NCI-H1694 (cell line): ENCODE results near the gene SIPA1L3.
A peak's percentile ranks its signal among the peaks of the same experiment; 100 is the strongest.
"Not testable (repeated sequence)": the region's sequence is repeated elsewhere in the genome, so short reads cannot be mapped to it uniquely, and the experiment has no call there.

ENCODE experiments used
- DNase-seq: peaks from one replicate; lab custom pipeline; 2025; lab: John Stamatoyannopoulos, UW

The SIPA1L3 gene

DNA sequence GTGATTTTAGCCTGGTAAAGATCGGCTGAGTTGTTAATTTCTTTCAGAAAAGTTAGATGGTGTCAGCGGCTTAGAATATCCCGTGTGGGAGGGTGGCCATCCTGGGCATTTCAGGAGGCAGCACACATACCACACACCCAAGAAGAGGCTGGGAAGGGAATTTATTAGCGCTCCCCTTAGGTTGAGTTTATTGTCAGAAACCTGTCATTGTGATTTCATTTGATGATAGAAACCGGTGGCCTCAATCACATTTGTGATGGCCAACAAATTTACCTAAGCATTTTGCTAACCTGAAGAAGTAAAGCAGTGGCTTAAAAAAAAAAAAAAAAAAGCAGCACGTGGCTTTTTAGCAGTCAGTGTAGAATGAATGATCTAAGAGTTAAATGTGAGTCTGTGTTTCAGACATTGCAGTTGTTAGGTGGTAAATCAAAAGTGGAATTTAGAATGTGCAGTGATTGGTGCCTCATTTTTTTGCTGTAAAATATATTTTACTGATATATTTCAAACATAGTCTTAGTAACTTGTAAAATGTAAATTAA is 2.7 kb downstream of the SIPA1L3 start:
- no peak for DNase-seq

DNA sequence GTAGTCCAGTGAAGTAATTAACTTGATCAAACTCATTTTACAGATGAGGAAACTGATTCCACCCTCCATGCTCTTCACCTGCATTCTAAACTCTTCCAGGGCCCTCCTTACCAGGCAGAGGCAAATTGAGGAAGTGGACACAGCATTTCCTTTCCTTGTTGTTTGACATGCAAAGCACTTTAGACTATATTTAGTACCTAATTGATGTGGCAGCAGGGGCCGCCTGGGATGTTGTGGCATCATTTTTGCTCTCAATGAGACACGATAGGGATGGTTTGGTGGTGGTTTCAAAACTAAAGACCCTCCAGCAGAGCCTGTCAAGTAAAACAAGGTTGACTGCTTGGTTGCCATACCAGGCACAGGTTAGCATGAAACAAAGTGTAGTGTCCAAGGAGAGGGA is 7.9 kb downstream of the SIPA1L3 start:
- DNase-seq: no peak

DNA sequence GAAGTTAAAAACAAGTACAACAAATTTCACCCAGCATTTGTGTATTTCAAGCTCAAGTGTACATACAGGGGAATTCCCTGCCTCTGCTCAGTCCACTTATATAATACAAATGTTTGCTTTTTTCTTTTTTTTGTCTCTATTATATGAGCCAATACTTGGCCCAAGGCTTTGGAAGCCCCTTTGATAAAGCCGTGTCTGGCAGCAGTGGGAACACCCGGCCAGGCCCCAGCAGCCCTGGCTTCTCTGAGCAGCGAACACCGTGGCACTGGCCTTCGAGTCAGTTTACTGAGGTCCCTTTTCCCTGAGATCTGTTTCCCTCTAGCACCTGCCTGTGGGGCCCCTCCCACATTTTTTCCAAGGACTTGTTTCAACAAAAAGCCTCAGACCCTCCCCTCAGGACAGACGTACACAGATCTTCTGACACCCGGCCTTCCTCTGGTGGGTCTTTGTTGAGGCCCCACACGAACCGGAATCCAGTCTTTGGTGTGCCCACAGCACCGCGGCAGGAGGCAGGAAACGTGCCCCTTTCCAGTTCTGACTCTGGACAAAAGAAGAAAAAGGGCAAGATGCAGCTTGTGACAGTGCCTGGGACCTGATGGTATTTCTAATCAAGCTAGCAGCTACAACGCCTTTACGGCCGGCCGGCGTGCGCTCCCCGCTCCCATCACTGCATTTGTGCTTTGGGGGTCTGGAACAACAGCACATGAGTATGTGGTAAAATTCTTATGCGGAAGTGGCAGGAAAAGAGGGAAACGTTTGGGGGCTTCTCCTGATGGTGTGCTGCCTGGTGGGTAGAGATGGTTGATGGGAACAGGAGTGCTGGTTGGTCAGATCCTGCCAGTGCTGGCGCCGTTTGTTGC is 13.8 kb downstream of the SIPA1L3 start:
- no peak for DNase-seq

DNA sequence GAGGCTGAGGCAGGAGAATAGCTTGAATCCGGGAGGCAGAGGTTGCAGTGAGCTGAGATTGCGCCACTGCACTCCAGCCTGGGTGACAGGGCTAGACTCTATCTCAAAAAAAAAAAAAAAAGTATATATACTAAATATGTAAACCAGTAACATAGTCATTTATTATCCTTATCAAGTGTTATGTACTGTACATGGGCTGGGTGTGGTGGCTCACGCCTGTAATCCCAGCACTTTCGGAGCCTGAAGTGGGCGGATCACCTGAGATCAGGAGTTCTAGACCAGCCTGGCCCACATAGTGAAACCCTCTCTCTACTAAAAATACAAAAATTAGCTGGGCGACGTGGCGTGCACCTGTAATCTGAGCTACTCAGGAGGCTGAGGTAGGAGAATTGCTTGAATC is 17.6 kb downstream of the SIPA1L3 start:
- DNase-seq: not testable (repeated sequence)

DNA sequence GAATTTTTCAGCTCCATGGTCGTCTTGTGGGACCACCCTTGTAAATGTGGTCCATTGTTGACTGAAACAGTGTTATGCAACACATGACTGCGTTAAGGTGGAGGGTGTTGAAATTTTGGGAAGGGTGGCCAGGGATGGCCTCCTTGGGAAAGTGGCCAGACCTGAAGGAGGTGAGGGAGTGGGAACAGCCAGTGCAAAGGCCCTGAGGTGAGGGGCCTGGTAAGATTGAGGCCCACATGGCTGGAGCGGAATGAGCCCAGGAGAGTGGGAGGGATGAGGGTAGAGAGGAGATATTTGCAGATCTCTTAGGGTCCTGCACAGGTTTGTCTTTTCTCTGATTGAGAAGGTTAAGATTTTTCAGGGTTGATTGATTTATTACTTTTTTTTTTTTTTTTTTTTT is 18.2 kb downstream of the SIPA1L3 start:
- no peak for DNase-seq

DNA sequence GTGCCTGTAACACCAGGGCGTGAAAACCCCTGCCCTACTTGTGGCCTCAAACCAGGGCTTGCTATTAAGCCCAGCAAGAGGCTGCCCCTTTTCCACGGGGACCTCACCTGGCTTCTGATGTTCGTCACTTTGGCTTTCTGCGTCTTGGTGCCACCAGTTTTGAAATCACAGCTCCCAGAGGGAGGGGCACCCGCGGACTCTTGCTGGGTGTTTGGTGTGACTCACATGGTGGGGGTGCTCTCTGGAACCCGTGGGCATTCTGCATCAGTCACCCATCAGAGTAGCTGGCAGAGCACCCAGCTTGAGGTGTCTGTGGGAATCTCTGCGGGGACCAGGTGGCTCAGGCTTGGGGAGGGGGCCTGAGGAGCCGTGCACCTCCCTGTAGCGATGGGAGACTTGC is 19.2 kb downstream of the SIPA1L3 start:
- DNase-seq: no peak

DNA sequence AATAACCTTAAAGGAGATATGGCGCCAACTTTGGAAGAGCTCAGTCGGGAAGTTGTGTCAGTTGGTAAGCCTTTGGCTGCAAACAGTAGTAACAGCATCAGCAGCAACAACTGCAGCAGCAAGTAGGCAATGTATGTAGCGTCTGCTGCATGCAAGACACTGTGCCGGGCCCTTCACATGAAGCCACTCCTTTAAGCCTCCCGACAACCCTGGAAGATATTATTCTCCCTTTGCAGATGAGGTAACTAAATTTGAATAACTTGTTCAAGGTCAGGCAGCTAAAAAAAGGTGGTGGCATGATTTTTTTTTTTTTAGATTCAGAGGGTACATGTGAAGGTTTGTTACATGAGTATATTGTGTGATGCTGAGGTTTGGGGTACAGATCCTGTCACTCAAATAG is 19.7 kb downstream of the SIPA1L3 start:
- no peak for DNase-seq

DNA sequence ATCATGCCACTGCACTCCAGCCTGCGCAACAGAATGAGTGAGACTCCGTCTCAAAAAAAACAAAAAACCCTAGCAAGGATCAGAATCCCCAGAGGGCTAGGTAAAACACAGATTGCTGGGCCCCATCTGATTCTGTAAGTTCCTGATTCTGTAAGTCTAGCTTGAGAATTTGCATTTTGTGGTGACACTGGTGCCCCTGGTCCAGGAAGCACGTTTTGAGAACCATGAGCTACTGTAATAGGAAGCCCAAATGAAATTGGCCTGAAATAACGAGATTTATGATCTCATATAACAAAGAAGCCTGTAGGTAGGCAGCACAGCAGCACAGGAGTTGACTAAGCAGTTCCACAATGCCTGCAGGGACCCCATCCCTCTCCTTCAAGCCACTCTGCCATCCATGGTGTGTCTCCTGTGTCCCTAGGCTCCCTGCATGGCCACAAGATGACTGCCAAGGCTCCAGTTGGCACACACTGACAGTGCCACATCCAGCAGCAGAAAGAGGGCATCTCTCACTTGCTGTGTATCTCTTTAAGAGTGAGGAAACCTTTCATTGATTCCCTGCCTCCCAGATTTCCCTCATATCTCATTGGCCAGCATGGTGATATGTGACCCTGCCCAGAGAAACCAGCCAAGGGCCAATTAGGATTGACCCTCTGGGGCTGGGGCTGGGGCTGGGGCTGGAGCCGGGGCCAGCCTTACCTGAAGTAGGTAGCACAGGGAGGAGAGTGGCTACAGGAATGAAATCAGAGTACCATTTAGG is 21.7 kb downstream of the SIPA1L3 start:
- DNase-seq: no peak

DNA sequence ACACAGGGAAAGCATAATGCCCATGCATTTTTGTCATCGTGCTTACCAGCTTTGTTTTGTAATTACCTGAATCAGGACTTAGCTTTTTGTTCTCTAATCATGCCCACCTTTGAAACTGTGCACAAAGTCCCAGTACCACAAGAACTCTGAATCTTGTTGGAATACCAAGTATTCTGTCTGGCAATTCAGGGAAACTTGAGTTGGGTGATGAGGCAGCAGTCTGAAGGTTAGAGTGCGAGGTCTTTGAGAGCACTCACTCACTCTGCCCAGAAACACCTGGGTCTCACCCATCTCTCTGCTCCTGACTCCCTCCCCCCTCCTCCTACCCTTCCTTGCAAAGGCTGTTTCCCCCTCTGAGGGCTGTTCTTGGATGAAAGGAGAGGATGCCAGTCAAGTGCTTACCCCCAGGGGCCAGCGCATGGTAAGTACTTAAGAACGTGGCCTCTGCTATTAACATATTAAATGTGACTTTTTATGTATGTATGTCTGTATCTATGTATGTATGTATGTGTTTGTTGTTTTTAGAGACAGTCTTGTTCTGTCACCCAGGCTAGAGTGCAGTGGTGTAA is 22.4 kb downstream of the SIPA1L3 start:
- no peak for DNase-seq

DNA sequence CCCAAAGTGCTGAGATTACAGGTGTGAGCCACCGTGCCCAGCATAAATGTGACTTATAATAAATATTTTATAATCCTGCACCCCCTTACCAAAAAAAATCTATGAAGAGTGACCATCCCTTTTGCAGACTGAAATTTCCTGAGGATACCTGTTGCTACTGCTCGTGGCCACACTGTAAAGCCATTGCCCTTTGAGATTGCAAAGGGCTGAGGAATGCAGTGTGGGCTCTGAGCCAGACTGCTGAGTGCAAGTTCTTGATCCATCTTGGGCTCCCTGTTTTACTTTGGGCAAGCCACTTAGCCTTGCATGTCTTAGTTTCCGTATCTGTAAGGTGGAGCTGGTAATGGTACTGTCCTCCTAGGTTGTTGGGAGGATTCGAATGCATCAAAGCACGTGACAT is 23.4 kb downstream of the SIPA1L3 start:
- no peak for DNase-seq

DNA sequence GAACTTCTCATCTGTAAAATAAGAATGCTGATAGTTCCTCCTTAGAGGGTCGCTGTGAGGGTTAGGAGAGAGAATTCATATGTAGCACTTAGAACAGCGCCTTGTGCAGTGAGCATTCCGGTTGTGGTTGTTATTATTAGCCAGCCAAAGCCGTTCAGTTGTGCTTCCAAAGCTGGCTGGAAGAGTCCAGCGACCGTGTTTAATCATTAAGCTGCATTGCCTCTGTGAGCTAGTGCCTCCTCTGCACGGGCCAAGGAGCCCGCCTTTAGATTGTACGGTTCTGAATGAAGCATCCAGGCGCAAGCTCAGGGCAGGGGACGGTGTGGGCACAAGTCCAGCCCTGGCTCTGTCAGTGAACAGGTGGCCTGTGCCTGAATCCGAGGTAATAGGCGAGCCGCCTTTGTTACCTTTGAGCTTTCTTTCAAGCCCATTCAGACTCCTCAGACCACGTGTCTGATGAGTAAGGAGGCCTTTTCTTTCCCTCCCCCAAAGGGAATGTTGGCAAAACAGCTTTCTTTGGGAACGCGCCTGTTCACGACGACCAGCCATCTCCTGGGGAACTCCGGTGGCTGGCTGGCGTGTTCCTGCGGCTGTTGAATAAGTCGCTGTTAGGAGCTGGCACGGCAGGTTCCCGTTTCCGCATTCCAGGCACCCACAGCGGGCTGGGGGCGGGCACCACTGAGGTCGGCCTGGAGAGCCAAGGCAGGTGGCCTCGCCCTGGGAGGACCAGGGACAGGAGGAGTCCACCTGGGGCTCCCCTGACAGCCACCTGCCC is 25.1 kb downstream of the SIPA1L3 start:
- DNase-seq: peak; percentile 27

DNA sequence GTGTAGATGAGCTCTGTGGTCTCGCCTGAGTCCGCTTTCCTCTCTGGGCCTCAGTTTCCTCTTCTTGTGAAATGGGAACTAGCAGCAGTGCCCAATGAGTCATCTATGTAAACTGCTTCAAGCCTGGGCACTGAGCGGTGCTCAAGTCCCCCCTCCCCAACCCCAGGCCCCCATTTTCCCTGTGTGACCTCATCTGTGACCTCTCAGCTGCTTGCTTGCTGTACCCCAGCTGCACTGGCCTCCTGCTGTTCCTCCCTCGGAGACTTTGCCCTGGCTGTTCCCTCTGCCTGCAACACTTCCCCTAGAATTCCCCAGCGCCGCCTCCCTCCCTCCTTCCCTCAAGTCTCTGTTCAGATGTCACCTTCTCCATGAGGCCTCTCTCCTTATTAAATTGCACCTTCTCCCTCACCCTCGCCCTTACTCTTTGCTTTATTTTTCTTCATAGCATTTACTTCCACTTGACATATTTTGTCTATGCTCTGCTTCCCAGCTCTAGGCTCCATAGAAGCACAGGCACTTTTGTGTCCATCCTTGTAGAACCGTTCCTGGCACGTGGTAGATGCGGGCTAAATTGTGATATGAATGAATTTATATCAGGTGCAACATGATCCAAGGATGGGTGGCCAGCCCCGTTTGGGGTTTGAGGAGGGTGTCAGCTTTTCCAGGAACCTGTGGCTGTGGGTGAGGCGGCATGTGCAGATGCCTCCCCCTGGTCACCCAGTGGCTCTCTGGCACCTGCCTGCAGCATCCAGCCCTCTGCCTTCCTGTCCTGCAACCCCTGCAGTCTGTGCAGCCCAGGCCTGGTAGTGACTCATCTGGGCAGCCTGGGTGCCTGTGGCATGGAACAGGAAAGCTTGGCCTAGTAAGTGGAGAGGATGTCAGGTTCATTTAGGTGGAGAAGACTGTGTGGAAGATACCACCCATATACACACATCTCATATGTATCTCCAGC is 26.3 kb downstream of the SIPA1L3 start:
- DNase-seq: peak; percentile 14

DNA sequence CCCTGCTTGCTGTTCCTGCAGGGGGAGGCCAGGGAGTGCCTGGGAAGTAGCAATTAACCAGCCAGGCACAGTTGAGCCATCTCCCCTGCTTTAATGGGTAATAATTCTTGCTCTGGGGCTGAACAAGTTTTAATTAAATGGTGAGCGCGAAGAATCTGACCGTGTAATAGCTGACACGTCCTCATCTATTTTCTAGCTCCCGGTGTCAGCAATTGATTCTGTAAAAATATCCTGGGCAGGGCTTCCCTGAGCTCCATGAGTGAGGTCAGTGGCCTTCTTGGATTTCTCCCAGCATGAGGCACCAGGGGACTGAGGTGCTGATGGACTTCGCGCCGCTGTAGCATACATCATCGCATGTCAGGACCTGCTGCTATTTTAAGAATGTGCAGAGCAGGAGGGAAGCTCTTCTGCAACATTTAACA is 26.9 kb downstream of the SIPA1L3 start:
- peak; percentile 56 for DNase-seq

DNA sequence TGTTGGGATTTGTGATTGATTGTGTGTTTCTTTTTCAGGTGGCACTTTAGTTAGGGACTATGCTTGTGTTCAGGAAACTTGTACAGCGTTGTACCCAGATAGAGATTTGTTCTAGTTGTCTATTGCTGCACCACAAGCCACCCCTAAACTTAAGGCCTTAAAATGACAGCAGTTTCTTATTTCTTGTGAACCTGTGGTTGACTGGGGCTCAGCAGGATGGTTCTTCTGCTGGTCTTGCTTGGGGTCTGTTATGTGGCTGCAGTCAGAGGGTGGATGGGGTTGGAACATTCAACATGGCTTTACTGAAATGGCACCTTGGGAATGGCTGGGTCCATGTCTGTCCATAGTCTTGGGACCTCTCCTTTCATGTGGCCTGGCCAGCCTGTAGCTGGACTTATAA is 28.3 kb downstream of the SIPA1L3 start:
- DNase-seq: no peak

DNA sequence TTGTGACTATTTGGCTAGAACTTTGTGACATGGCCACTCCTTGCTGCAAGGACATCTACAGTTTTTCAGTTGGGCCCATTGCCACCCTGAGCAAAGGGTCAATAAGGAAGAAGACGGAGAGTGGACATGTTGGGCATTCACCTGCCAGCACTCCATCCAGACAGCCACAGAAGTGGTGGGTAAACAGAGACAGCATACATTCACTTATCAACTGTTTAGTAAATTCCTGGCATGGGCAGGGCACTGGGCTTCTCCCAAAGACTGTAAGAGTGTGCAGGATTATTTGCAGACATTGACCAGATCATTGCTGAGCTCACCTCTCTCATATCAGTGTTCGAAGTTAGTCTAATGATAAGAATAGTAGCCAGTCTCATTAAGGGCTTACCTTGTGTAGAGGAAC is 29.2 kb downstream of the SIPA1L3 start:
- no peak for DNase-seq

DNA sequence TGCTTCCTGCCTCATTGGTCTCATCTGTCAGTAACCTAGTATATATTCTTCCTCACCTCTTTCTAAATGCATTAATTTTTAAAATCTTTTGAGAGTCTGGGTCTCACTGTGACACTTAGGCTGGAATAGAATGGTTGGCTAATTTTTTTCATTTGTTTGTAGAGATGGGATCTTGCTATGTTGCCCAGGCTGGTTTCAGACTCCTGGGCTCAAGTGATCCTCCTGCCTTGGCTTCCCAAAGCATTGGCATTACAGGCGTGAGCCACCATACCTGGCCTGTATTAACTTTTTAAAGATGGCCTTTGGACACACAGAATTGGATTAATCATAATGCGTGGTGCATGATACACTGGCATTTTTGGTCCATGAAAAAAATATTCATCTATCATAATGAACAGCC is 29.9 kb downstream of the SIPA1L3 start:
- no peak for DNase-seq

DNA sequence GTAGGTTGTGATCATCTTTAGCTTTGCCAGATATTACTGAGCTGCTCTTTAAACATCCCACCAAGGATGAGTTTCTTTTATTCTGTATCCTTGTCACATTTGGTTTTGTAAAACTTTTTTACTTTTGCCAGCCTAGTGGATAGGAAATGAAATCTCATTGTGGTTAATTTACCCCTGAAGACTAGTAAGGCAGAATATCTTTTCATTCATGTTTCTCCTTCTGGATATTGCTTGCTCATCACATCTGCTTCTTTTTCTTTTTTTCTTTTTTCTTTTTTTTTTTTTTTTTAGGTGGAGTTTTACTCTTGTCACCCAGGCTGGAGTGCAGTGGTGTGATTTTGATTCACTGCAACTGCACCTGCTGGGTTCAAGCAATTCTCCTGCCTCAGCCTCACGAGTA is 31.3 kb downstream of the SIPA1L3 start:
- DNase-seq: no peak

DNA sequence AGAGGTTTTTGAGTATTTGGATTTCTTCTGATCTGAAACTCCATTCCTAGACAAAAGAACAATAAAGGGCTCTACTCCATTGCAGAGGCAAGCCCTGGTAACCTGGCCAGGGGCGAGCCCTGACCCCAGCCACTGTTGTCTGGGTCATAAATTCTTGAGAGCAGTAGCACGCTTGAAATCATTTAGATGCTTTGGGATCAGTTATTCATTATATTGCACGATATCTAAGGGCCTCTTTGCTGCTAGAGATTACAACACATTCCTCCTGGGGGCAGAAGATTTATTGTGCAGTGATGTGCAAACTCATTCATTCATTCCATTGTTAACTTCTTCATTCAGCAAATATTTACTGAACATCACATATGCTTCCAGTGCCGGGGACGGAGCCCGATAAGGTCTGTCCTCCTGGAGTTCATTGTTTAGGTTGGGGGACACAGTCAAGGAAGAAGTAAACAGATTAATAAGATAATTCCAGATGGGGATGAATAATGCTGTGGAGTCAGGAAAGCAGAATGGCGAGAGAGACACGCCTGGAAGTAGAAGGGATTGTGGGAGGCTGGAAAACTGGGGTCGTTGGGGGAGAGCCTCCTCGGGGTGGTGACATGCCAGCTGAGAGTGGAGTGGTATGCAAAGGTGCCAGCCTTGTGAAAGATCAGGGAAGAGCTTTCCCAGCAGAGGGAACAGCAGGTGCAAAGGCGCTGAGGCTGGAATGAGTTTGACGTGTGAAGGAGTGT is 34.9 kb downstream of the SIPA1L3 start:
- DNase-seq: no peak

DNA sequence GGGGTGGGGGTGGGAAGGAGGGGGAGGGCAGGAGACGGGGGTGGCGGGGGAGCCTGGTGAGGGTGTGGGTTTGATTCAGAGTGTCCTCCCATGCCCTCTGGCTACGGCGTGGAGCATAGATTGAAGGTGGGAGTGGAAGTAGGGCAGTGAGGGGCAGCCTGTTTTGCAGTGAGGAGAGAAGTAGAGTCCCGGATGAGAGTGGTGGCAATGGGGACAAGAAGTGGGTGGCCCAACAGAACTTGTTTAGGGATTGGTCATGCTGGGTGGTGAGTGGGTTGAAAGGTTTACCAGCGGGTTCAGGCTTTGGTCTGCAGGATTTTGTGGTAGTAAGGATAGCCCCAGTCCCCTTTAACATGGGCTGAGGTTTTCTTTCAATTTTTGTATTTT is 35.5 kb downstream of the SIPA1L3 start:
- no peak for DNase-seq

DNA sequence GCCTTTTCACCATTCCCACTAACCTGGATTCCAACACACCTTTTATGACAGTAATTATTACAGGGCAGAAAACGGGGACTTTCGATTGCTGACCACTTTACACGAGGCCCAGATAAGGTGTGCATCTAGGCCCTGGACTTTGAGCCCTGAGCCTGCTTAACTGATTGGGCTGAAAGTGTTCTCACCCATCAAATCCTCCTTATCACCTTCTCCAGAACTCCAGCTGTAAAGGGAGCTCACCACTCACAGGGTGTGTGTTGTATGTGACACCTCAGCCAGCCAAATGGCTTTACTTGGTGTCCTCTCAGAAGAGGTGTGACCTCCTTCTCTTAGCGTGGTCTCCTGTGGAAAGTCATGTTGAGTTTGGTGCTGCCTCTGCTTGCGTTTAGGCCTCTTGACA is 36.5 kb downstream of the SIPA1L3 start:
- no peak for DNase-seq
